Erythroblast (primary cell): Measurements from ENCODE around the gene IQSEC1.

Experiments used
- GATA1 ChIP-seq: IDR thresholded peaks from 2 replicates; pipeline ENCODE4 v1.6.1; 2011; ENCODE audit warnings: low read depth, mild to moderate bottlenecking, control low read depth, low read length, moderate library complexity
- POLR2A ChIP-seq: IDR thresholded peaks from 2 replicates; pipeline ENCODE4 v1.6.1; 2011; ENCODE audit warnings: mild to moderate bottlenecking, low read length

GRCh38 chr3:12900885-12901411 is 172.3 kb downstream of the IQSEC1 start:
- TF ChIP-seq POLR2A = no peak
- TF ChIP-seq GATA1 = no peak
